ENCODE measurements around the gene IFT52.

IFT52 gene

GRCh38 chr20:43676368-43676767 lies 85.6 kb downstream of the IFT52 start:
- H3K27ac ChIP-seq: no peak overlapping the region
- H3K4me3 ChIP-seq: no peak overlapping the region
- no peak for TF ChIP-seq CTCF (IDR thresholded peaks at IDR 0.05)
- no peak for DNase-seq (ENCODE audit: low spot score)

GRCh38 chr20:43680981-43681380 lies 90.2 kb downstream of the IFT52 start:
- Histone ChIP-seq H3K4me3 (no peak overlapping the region), H3K27ac (no peak overlapping the region)
- no peak for DNase-seq (ENCODE audit: low spot score)
- no peak for TF ChIP-seq CTCF (IDR thresholded peaks at IDR 0.05)

- Histone ChIP-seq H3K27ac (no peak overlapping the region), H3K4me3 (no peak overlapping the region)
- no peak for TF ChIP-seq CTCF (IDR thresholded peaks at IDR 0.05)
- DNase-seq (ENCODE audit: low spot score): no peak
These were observed 90.8 kb downstream of the IFT52 start for GRCh38 chr20:43681468-43681942.

- TF ChIP-seq CTCF (IDR thresholded peaks at IDR 0.05): no peak
- H3K4me3 ChIP-seq: no peak overlapping the region
- DNase-seq (ENCODE audit: low spot score): no peak
- H3K27ac ChIP-seq: no peak overlapping the region
These were observed 91.3 kb downstream of the IFT52 start for GRCh38 chr20:43681991-43682410.

- H3K4me3 ChIP-seq: no peak overlapping the region
- TF ChIP-seq CTCF (IDR thresholded peaks at IDR 0.05): no peak
- no peak overlapping the region for H3K27ac ChIP-seq
- no peak for DNase-seq (ENCODE audit: low spot score)
These were observed 91.7 kb downstream of the IFT52 start for GRCh38 chr20:43682446-43682845.

- Histone ChIP-seq H3K27ac (no peak overlapping the region), H3K4me3 (no peak overlapping the region)
- no peak for DNase-seq (ENCODE audit: low spot score)
- TF ChIP-seq CTCF (IDR thresholded peaks at IDR 0.05): no peak
These were observed 96.1 kb downstream of the IFT52 start for GRCh38 chr20:43686820-43687219.

- no peak for TF ChIP-seq CTCF (IDR thresholded peaks at IDR 0.05)
- Histone ChIP-seq H3K27ac (no peak overlapping the region), H3K4me3 (no peak overlapping the region)
- no peak for DNase-seq (ENCODE audit: low spot score)
These were observed 98.4 kb downstream of the IFT52 start for GRCh38 chr20:43689165-43689564.
